WTC11 (cell line): ENCODE data around the gene CCDC172. TPM values are rescaled to one million over a fixed set of nuclear protein-coding genes. Genes with fewer than 3 reads are reported as not detected.

ENCODE experiments used
- ATAC-seq: fragments of 200-7000 bp; cut with Tn5 transposase; 2 replicates; pipeline ENCODE4 v1.10.0; 2021; ENCODE audit warnings: mild to moderate bottlenecking, moderate library complexity
- CTCF ChIA-PET: fragments of 300-600 bp; sonication (Branson Sonifier 250); formaldehyde crosslinking; loops from one replicate; lab custom pipeline; 2021; ENCODE audit warnings: antibody characterized with exemption; lab: Charles Lee
- POLR2A ChIA-PET: fragments of 350-600 bp; sonication (Branson Sonifier 250); formaldehyde crosslinking; loops from one replicate; lab custom pipeline; 2021; ENCODE audit warnings: antibody characterized with exemption; lab: Charles Lee
- DNase-seq: peaks from one replicate; pipeline ENCODE4 v3.0.0; 2021; ENCODE audit warnings: low spot score
- H3K27ac Mint-ChIP-seq: 2 replicates; pipeline ENCODE4 v1.8.0; 2021; ENCODE audit warnings: mixed read lengths
- H3K27me3 Mint-ChIP-seq: 2 replicates; pipeline ENCODE4 v1.8.0; 2021; ENCODE audit warnings: low read depth, mild to moderate bottlenecking, moderate library complexity, mixed read lengths
- H3K36me3 Mint-ChIP-seq: 2 replicates; pipeline ENCODE4 v1.8.0; 2021; ENCODE audit warnings: mixed read lengths
- H3K4me1 Mint-ChIP-seq: 2 replicates; pipeline ENCODE4 v1.8.0; 2022; ENCODE audit warnings: mixed read lengths
- H3K4me3 Mint-ChIP-seq: 2 replicates; pipeline ENCODE4 v1.8.0; 2021; ENCODE audit warnings: mild to moderate bottlenecking, moderate library complexity, mixed read lengths
- H3K9me3 Mint-ChIP-seq: 2 replicates; pipeline ENCODE4 v1.8.0; 2021; ENCODE audit warnings: mixed read lengths
- E2F1 ChIP-seq: sonication (generic); formaldehyde crosslinking; IDR thresholded peaks from 2 replicates; pipeline ENCODE4 v1.8.0; 2022; ENCODE audit warnings: mild to moderate bottlenecking, missing genetic modification reagents
- EMX1 ChIP-seq: fragments of 250-450 bp; sonication (Bioruptor Pico); IDR thresholded peaks from 2 replicates; pipeline ENCODE4 v1.8.0; 2021; ENCODE audit warnings: mild to moderate bottlenecking
- ESRRA ChIP-seq: sonication (generic); formaldehyde crosslinking; IDR thresholded peaks from 2 replicates; pipeline ENCODE4 v1.8.1; 2022; ENCODE audit warnings: mild to moderate bottlenecking, missing genetic modification reagents, borderline replicate concordance
- JAZF1 ChIP-seq: fragments of 250-450 bp; sonication (Bioruptor Pico); IDR thresholded peaks from 2 replicates; pipeline ENCODE4 v1.9.0; 2021; ENCODE audit warnings: moderate library complexity, mild to moderate bottlenecking, inconsistent platforms
- JUN ChIP-seq: sonication (generic); formaldehyde crosslinking; IDR thresholded peaks from 2 replicates; pipeline ENCODE4 v1.8.0; 2023; ENCODE audit warnings: mild to moderate bottlenecking, missing genetic modification reagents
- KAT7 ChIP-seq: sonication (generic); formaldehyde crosslinking; IDR thresholded peaks from 2 replicates; pipeline ENCODE4 v1.8.1; 2023; ENCODE audit warnings: missing genetic modification reagents, mild to moderate bottlenecking, borderline replicate concordance
- NFATC4 ChIP-seq: fragments of 250-450 bp; sonication (Bioruptor Pico); IDR thresholded peaks from 2 replicates; pipeline ENCODE4 v1.9.0; 2021; ENCODE audit warnings: mild to moderate bottlenecking
- SMAD3 ChIP-seq: sonication (generic); formaldehyde crosslinking; IDR thresholded peaks from 2 replicates; pipeline ENCODE4 v1.8.0; 2022; ENCODE audit warnings: missing genetic modification reagents, mild to moderate bottlenecking, borderline replicate concordance
- ZNF138 ChIP-seq: sonication (generic); formaldehyde crosslinking; conservative IDR thresholded peaks from 2 replicates; pipeline ENCODE4 v1.8.1; 2022; ENCODE audit warnings: mild to moderate bottlenecking, moderate library complexity, missing genetic modification reagents
- ZNF317 ChIP-seq: sonication (generic); formaldehyde crosslinking; IDR thresholded peaks from 2 replicates; pipeline ENCODE4 v1.8.1; 2023; ENCODE audit warnings: low read depth, mild to moderate bottlenecking, moderate library complexity, missing genetic modification reagents, borderline replicate concordance
- ZNF416 ChIP-seq: fragments of 250-450 bp; sonication (Bioruptor Pico); IDR thresholded peaks from 2 replicates; pipeline ENCODE4 v1.9.0; 2021; ENCODE audit warnings: mild to moderate bottlenecking, inconsistent platforms
- ZNF423 ChIP-seq: fragments of 250-450 bp; sonication (Bioruptor Pico); IDR thresholded peaks from 2 replicates; pipeline ENCODE4 v2.1.2; 2022; ENCODE audit warnings: mild to moderate bottlenecking, moderate library complexity
- total RNA-seq: library from RNA; stranded (reverse); gene quantifications from 3 replicates; pipeline ENCODE4 v1.2.3, GENCODE V29; 2021
- TF ChIP-seq, protein P1 (sequence below): sonication (generic); formaldehyde crosslinking; IDR thresholded peaks from 2 replicates; pipeline ENCODE4 v1.8.0; 2023; ENCODE audit warnings: missing genetic modification reagents, mild to moderate bottlenecking, borderline replicate concordance
- TF ChIP-seq, protein P2 (sequence below): sonication (generic); formaldehyde crosslinking; IDR thresholded peaks from 2 replicates; pipeline ENCODE4 v1.8.1; 2022; ENCODE audit warnings: mild to moderate bottlenecking, missing genetic modification reagents, moderate library complexity, borderline replicate concordance
- TF ChIP-seq, protein P3 (sequence below): sonication (generic); formaldehyde crosslinking; IDR thresholded peaks from 2 replicates; pipeline ENCODE4 v1.8.0; 2023; ENCODE audit warnings: mild to moderate bottlenecking, missing genetic modification reagents
- TF ChIP-seq, protein P4 (sequence below): sonication (generic); formaldehyde crosslinking; IDR thresholded peaks from 2 replicates; pipeline ENCODE4 v1.8.1; 2022; ENCODE audit warnings: missing genetic modification reagents, borderline replicate concordance

Gene CCDC172
- total RNA-seq, 1 experiment from 2014 or later = 2.0 TPM

- TF ChIP-seq E2F1 (CRISPR knock-in tag) = no peak
- TF ChIP-seq, protein P1, sequence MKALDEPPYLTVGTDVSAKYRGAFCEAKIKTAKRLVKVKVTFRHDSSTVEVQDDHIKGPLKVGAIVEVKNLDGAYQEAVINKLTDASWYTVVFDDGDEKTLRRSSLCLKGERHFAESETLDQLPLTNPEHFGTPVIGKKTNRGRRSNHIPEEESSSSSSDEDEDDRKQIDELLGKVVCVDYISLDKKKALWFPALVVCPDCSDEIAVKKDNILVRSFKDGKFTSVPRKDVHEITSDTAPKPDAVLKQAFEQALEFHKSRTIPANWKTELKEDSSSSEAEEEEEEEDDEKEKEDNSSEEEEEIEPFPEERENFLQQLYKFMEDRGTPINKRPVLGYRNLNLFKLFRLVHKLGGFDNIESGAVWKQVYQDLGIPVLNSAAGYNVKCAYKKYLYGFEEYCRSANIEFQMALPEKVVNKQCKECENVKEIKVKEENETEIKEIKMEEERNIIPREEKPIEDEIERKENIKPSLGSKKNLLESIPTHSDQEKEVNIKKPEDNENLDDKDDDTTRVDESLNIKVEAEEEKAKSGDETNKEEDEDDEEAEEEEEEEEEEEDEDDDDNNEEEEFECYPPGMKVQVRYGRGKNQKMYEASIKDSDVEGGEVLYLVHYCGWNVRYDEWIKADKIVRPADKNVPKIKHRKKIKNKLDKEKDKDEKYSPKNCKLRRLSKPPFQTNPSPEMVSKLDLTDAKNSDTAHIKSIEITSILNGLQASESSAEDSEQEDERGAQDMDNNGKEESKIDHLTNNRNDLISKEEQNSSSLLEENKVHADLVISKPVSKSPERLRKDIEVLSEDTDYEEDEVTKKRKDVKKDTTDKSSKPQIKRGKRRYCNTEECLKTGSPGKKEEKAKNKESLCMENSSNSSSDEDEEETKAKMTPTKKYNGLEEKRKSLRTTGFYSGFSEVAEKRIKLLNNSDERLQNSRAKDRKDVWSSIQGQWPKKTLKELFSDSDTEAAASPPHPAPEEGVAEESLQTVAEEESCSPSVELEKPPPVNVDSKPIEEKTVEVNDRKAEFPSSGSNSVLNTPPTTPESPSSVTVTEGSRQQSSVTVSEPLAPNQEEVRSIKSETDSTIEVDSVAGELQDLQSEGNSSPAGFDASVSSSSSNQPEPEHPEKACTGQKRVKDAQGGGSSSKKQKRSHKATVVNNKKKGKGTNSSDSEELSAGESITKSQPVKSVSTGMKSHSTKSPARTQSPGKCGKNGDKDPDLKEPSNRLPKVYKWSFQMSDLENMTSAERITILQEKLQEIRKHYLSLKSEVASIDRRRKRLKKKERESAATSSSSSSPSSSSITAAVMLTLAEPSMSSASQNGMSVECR (CRISPR knock-in tag) = no peak
- TF ChIP-seq EMX1 (CRISPR knock-in tag) = no peak
- no peak for TF ChIP-seq ZNF138
- no peak for TF ChIP-seq ZNF416
- TF ChIP-seq JAZF1 (CRISPR knock-in tag) = no peak
- TF ChIP-seq, protein P2, sequence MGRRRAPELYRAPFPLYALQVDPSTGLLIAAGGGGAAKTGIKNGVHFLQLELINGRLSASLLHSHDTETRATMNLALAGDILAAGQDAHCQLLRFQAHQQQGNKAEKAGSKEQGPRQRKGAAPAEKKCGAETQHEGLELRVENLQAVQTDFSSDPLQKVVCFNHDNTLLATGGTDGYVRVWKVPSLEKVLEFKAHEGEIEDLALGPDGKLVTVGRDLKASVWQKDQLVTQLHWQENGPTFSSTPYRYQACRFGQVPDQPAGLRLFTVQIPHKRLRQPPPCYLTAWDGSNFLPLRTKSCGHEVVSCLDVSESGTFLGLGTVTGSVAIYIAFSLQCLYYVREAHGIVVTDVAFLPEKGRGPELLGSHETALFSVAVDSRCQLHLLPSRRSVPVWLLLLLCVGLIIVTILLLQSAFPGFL (CRISPR knock-in tag) = no peak
- TF ChIP-seq ESRRA (CRISPR knock-in tag) = no peak
- TF ChIP-seq NFATC4 = no peak
- TF ChIP-seq SMAD3 (CRISPR knock-in tag) = no peak
Measured at GRCh38 chr10:116316503-116316902, 7.7 kb upstream of the CCDC172 start (continued).

- DNase-seq (peak; percentile 26), ATAC-seq (peak; percentile 86)
- ChIA-PET POLR2A (no interaction called here), CTCF (interaction anchor here (0.8 kb wide), 1 partner anchor 52 kb away, joined by 3 read pairs; no protein-coding TSS in a partner anchor)
- Mint-ChIP-seq H3K36me3 (no peaks in the 10 kb centered on the region), H3K4me3 (peak overlapping the region; percentile 60), H3K27ac (peak overlapping the region; percentile 49), H3K4me1 (peaks cover 40% of the 10 kb centered on the region), H3K9me3 (no peaks in the 10 kb centered on the region), H3K27me3 (no peaks in the 10 kb centered on the region)
- no peak for TF ChIP-seq ZNF317 (CRISPR knock-in tag)
- TF ChIP-seq KAT7 = no peak
- TF ChIP-seq, protein P3, sequence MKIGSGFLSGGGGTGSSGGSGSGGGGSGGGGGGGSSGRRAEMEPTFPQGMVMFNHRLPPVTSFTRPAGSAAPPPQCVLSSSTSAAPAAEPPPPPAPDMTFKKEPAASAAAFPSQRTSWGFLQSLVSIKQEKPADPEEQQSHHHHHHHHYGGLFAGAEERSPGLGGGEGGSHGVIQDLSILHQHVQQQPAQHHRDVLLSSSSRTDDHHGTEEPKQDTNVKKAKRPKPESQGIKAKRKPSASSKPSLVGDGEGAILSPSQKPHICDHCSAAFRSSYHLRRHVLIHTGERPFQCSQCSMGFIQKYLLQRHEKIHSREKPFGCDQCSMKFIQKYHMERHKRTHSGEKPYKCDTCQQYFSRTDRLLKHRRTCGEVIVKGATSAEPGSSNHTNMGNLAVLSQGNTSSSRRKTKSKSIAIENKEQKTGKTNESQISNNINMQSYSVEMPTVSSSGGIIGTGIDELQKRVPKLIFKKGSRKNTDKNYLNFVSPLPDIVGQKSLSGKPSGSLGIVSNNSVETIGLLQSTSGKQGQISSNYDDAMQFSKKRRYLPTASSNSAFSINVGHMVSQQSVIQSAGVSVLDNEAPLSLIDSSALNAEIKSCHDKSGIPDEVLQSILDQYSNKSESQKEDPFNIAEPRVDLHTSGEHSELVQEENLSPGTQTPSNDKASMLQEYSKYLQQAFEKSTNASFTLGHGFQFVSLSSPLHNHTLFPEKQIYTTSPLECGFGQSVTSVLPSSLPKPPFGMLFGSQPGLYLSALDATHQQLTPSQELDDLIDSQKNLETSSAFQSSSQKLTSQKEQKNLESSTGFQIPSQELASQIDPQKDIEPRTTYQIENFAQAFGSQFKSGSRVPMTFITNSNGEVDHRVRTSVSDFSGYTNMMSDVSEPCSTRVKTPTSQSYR (CRISPR knock-in tag) = no peak
- TF ChIP-seq ZNF423 (CRISPR knock-in tag) = peak; percentile 45; the same call in 1 of the 2 replicates
- TF ChIP-seq, protein P4, sequence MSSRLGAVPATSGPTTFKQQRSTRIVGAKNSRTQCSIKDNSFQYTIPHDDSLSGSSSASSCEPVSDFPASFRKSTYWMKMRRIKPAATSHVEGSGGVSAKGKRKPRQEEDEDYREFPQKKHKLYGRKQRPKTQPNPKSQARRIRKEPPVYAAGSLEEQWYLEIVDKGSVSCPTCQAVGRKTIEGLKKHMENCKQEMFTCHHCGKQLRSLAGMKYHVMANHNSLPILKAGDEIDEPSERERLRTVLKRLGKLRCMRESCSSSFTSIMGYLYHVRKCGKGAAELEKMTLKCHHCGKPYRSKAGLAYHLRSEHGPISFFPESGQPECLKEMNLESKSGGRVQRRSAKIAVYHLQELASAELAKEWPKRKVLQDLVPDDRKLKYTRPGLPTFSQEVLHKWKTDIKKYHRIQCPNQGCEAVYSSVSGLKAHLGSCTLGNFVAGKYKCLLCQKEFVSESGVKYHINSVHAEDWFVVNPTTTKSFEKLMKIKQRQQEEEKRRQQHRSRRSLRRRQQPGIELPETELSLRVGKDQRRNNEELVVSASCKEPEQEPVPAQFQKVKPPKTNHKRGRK (CRISPR knock-in tag) = no peak
- TF ChIP-seq JUN (CRISPR knock-in tag) = no peak
Measured at GRCh38 chr10:116324951-116325635, 845 bp downstream of the CCDC172 start.
